ENCODE data around the gene CROCC2.

Gene CROCC2

GRCh38 chr2:240906141-240906910 lies at the start of gene CROCC2:
CROCC2 (plus strand) TSS chr2:240906336; CDS start chr2:240906514, 178 bp downstream.
- DNase-seq (ENCODE audit: low read depth in 2 of 2) = no peak

GRCh38 chr2:240857039-240858008 lies 48.8 kb upstream of the CROCC2 start:
- DNase-seq (ENCODE audit: low read depth in 2 of 2) = no peak

DNA sequence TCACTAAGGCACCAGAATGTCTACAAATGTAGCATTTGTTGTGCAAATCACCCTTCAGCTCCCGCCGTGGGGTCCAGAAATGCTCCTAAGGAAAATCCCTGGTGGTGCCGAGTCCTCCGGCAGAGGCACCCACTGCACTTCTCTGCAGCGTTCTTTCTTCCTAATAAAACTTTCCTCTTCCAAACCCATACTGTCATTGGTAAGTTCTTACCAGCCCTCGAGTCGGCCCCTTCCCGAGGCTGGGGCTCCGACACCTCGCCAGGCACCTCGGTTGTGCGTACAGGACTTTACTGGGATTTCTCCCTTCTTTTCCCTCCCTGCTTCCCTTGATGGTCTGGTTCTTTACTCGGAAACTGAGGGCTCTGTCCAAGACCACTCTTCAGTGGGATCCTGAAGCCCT lies 47.8 kb upstream of the CROCC2 start:
- no peak for DNase-seq (ENCODE audit: low read depth in 2 of 2)

GRCh38 chr2:240858871-240859270 lies 47.3 kb upstream of the CROCC2 start:
- DNase-seq (ENCODE audit: low read depth in 2 of 2) = no peak

DNA sequence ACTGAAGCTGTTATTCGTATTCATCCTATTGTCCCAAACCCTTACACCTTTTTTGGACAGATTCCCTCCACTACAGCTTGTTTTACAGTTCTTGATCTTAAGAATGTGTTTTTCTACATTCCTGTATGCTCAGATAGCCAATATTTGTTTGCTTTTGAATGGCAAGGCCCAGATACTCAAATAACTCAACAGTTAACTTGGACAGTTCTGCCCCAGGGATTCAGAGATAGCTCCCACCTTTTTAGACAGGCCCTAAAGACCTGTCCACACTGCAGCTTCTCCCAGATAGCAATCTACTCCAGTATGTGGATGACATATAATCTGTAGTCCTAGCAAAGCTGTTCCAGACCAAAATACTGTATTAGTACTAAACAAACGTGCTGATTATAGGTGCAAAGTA lies 44.6 kb upstream of the CROCC2 start:
- no peak for DNase-seq (ENCODE audit: low read depth in 2 of 2)

DNA sequence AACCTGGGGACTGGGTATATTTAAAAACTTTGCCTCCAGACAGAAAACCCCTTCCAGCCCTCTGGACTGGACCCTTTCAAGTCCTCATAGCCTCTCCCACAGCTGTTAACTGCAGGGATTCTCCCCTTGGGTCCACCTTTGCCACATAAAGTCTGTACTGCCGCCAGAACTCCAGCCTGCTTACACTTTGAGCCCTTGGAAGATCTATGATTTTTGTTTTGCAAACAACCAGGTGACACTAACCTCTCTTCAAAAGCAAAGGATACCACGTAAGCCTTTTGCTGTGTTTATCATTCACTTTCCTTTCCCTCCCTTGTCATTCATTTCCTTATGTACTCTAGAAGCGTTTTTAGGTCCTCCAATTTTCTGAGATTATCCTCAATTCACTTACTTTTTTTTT lies 41.7 kb upstream of the CROCC2 start:
- DNase-seq (ENCODE audit: low read depth in 2 of 2) = no peak

- no peak for DNase-seq (ENCODE audit: low read depth in 2 of 2)
These were observed 40.7 kb upstream of the CROCC2 start for GRCh38 chr2:240865391-240865790.

- DNase-seq (ENCODE audit: low read depth in 2 of 2) = no peak
These were observed 37.6 kb upstream of the CROCC2 start, which contains the start of gene AGXT for GRCh38 chr2:240868286-240869108. AGXT (plus strand) TSS chr2:240868824; CDS start chr2:240868866, 42 bp downstream.

- no peak for DNase-seq (ENCODE audit: low read depth in 2 of 2)
These were observed 36.8 kb upstream of the CROCC2 start for GRCh38 chr2:240869109-240869955.

- no peak for DNase-seq (ENCODE audit: low read depth in 2 of 2)
These were observed 35.9 kb upstream of the CROCC2 start for GRCh38 chr2:240869956-240870875.

GRCh38 chr2:240871071-240871958 lies 34.8 kb upstream of the CROCC2 start:
- no peak for DNase-seq (ENCODE audit: low read depth in 2 of 2)

GRCh38 chr2:240872317-240873097 lies 33.6 kb upstream of the CROCC2 start:
- DNase-seq (ENCODE audit: low read depth in 2 of 2) = no peak

- DNase-seq (ENCODE audit: low read depth in 2 of 2) = no peak
These were observed 32.9 kb upstream of the CROCC2 start for GRCh38 chr2:240873098-240873788.

DNA sequence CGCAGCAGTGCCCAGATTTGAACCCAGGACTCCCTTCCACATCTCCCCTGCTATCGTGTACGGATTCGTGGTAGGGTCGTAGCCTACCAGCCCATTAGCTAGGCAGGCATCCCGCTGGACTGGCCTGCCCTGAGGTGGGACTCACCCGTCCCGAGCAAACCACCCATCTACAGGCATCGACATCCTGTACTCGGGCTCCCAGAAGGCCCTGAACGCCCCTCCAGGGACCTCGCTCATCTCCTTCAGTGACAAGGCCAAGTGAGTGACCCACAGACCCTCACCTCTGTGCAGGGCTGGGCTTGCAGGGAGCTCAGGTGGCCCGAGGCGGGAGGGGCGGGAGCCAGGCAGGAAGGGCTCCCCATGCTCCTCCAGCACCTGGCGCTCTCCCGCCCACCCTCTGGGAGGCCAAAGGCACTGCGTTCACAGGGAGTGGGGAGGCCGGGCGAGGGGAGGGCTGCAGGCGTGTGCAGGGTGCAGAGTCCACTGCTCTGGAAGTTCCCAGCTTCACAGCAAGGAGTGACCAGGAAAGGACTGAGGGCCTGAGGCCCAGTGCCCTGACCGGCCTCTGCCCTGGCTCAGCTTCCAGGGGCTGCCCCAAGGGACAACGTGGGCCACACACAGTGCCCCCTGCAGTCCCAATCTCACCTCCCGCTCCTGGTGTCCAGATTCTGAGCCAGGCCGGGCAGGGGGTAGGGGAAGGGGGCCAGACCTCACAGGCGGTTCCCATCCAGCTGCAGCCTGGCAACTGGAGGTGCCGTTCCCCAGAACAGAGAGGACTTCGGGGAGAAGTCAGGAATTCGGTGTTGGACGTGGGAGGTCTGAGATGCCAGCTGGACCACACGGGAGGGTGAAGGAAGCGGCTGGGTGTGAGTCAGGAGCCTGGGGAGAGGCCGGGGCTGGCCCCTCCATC lies 32.1 kb upstream of the CROCC2 start:
- DNase-seq (ENCODE audit: low read depth in 2 of 2) = no peak

- no peak for DNase-seq (ENCODE audit: low read depth in 2 of 2)
These were observed 31.4 kb upstream of the CROCC2 start for GRCh38 chr2:240874715-240875227.

Data from stimulated activated CD4-positive, alpha-beta T cell treated with anti-CD3 and anti-CD28 coated beads, Interleukin-15, amount 100 ng/mL, for 48 hours (primary cell).